Neuron (in vitro differentiated cells): Measurements from ENCODE around the gene PROSER2.

ENCODE experiments used
- H2AFZ ChIP-seq: one replicate; pipeline ENCODE4 v1.6.1; 2013; ENCODE audit warnings: low read depth, mild to moderate bottlenecking, inconsistent platforms, low read length, moderate library complexity
- H3K27me3 ChIP-seq: one replicate; pipeline ENCODE4 v1.6.1; 2013; ENCODE audit warnings: low read length; ENCODE audit not compliant: insufficient read depth
- H3K36me3 ChIP-seq: one replicate; pipeline ENCODE4 v1.6.1; 2013; ENCODE audit warnings: low read length; ENCODE audit not compliant: insufficient read depth
- H3K4me1 ChIP-seq: one replicate; pipeline ENCODE4 v1.6.1; 2013; ENCODE audit warnings: low read length; ENCODE audit not compliant: insufficient read depth
- H3K4me3 ChIP-seq: 2 replicates; pipeline ENCODE4 v1.5.1; 2013; ENCODE audit warnings: mild to moderate bottlenecking, low read length, moderate library complexity
- H3K9me3 ChIP-seq: one replicate; pipeline ENCODE4 v1.6.1; 2013; ENCODE audit warnings: low read length

Gene PROSER2

GRCh38 chr10:11893749-11894278 lies 70.7 kb downstream of the PROSER2 start:
- Histone ChIP-seq H3K27me3 (no peaks in the 10 kb centered on the region), H3K4me1 (no peaks in the 10 kb centered on the region)

GRCh38 chr10:11894381-11895107 lies 71.4 kb downstream of the PROSER2 start:
- no peaks in the 10 kb centered on the region for H3K36me3 ChIP-seq
- H3K4me1 ChIP-seq = no peaks in the 10 kb centered on the region
- H3K9me3 ChIP-seq = no peaks in the 10 kb centered on the region
- no peak overlapping the region for H3K4me3 ChIP-seq
- H3K27me3 ChIP-seq = no peaks in the 10 kb centered on the region
- peak overlapping the region; percentile 3 for H2AFZ ChIP-seq

More at GRCh38 chr10:11893749-11894278, 70.7 kb downstream of the PROSER2 start:
- H3K9me3 ChIP-seq = no peaks in the 10 kb centered on the region
- no peaks in the 10 kb centered on the region for H3K36me3 ChIP-seq
- H3K4me3 ChIP-seq = no peak overlapping the region
- no peak overlapping the region for H2AFZ ChIP-seq

GRCh38 chr10:11895108-11895466 lies 71.9 kb downstream of the PROSER2 start:
- H3K9me3 ChIP-seq = no peaks in the 10 kb centered on the region
- no peaks in the 10 kb centered on the region for H3K4me1 ChIP-seq
- H2AFZ ChIP-seq = no peak overlapping the region
- H3K36me3 ChIP-seq = no peaks in the 10 kb centered on the region
- no peaks in the 10 kb centered on the region for H3K27me3 ChIP-seq
- H3K4me3 ChIP-seq = no peak overlapping the region

- no peaks in the 10 kb centered on the region for H3K4me1 ChIP-seq
- H3K9me3 ChIP-seq = no peaks in the 10 kb centered on the region
- H3K4me3 ChIP-seq = no peak overlapping the region
- no peaks in the 10 kb centered on the region for H3K36me3 ChIP-seq
- H3K27me3 ChIP-seq = no peaks in the 10 kb centered on the region
- H2AFZ ChIP-seq = no peak overlapping the region
Observed at GRCh38 chr10:11895598-11895997, 72.4 kb downstream of the PROSER2 start.

GRCh38 chr10:11896549-11897200 lies 73.5 kb downstream of the PROSER2 start:
- no peak overlapping the region for H3K4me3 ChIP-seq
- no peaks in the 10 kb centered on the region for H3K9me3 ChIP-seq
- no peaks in the 10 kb centered on the region for H3K27me3 ChIP-seq
- no peaks in the 10 kb centered on the region for H3K4me1 ChIP-seq
- no peak overlapping the region for H2AFZ ChIP-seq
- H3K36me3 ChIP-seq = no peaks in the 10 kb centered on the region

DNA sequence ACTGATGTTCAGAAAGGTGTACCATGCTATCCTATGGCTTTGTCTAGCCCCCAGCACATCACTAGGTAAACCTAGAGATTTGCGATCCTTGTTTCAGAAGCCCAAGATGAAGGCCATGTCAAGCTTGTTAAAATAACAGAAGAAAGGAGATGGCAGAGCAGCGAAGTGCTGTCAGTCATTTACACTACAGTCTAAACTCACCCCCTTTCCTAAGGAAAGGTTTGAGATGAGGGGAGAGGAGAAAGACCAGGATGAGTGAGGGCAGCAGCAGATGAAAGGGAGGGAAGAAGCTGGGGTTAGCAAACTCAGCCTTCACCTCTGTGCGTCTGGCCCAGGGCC lies 74.8 kb downstream of the PROSER2 start:
- Histone ChIP-seq H3K4me3 (no peak overlapping the region), H2AFZ (no peak overlapping the region), H3K27me3 (no peaks in the 10 kb centered on the region), H3K36me3 (no peaks in the 10 kb centered on the region), H3K9me3 (no peaks in the 10 kb centered on the region), H3K4me1 (no peaks in the 10 kb centered on the region)

DNA sequence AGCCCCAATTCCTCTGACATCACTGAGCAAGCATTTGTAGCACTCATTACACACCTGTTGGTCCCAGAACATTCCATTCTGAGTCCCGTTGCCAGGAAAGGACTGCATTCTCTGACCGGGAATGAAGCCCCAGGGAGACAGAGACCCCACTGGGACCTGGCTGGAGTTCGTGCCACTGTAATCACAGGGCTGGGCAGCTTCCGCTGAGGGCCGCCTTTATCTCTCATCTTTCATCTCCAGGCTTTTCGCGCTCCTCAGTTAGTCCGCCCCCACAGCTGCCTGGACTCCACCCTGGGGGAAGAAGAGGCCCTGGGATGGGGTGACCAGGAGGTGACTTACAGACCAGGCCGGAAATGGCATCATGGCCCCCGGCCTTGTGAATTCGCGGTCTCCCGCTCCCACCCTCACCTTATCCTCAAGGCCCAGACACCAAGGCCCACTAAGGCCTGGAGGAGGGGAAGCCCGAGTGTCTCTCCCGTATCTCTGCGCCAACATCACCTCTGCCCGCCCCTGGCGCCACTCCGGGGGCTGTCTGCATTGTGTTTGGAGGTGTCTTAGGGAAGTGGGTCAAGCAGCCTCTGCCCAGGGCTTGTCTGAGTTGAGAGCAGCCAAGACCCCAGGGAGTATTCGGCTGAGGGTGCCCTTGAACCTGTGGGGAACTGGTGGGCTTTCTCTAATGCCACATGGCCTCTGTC lies 75.4 kb downstream of the PROSER2 start:
- Histone ChIP-seq H3K4me3 (no peak overlapping the region), H3K9me3 (no peaks in the 10 kb centered on the region), H3K27me3 (no peaks in the 10 kb centered on the region), H2AFZ (no peak overlapping the region), H3K36me3 (no peaks in the 10 kb centered on the region), H3K4me1 (no peaks in the 10 kb centered on the region)

DNA sequence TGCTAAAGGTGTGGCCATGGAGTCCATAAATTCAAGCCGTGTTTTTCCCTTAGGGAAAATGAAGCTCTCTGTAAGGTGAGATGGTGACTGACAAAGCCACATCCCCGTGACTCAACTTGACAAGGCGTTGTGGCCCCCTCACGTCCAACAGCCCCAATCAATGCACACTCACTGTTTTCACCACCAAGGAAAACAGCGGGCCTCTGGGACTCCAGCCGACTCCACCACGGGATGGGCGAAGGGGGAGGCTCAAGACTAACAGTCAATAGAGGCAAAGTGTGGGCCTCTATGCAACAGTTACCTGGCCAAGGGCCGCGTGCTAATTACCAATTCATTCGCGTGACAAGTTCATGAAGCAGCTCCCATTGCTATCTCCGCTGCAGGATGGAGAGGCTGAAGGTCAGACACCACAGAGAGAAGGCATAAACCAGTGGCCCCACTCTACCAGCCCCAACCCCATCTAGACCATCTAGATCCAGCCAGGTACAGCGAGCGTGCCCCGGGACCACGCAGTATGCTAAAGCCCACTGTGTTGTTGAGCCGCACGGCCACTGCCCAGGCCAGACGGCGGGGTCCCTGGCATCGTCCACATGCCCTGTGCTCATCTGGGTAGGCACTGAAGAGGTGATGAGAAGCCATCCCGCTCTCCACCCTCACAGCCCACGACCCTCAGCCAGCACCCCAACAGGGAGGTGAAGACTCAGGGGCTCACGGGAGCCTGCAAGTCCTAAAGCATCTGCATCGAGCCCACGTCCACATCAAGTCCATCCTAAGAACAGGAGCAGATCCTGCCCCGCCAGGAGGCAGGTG lies 76.1 kb downstream of the PROSER2 start:
- Histone ChIP-seq H3K4me1 (no peaks in the 10 kb centered on the region), H3K4me3 (no peak overlapping the region), H3K36me3 (no peaks in the 10 kb centered on the region), H3K27me3 (no peaks in the 10 kb centered on the region), H2AFZ (no peak overlapping the region), H3K9me3 (no peaks in the 10 kb centered on the region)

GRCh38 chr10:11901036-11901301 lies 77.8 kb downstream of the PROSER2 start:
- no peaks in the 10 kb centered on the region for H3K27me3 ChIP-seq

DNA sequence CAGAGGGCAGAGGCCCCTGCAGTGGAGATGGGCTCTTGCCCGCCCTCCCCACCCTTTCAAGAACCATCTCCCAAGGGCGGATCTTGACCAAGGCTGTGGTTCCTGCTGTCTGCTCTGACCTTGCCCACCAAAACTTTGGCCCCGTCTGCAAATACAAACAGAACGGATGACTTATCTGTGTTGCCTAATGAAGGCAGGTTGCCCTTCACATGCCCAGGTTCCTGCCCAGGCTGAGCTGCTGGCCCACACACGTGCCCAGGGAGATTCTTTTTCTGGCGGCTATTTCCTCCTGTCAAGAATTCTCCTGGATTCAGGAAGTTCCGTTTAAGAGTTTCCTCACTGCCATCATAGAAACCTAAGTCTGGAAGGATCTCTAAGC lies 78.3 kb downstream of the PROSER2 start:
- Histone ChIP-seq H3K27me3 (no peaks in the 10 kb centered on the region), H2AFZ (no peak overlapping the region), H3K4me1 (no peaks in the 10 kb centered on the region), H3K9me3 (no peaks in the 10 kb centered on the region), H3K36me3 (no peaks in the 10 kb centered on the region), H3K4me3 (no peak overlapping the region)

More at GRCh38 chr10:11901036-11901301, 77.8 kb downstream of the PROSER2 start:
- no peaks in the 10 kb centered on the region for H3K36me3 ChIP-seq
- no peaks in the 10 kb centered on the region for H3K9me3 ChIP-seq
- no peak overlapping the region for H3K4me3 ChIP-seq
- H2AFZ ChIP-seq = no peak overlapping the region
- no peaks in the 10 kb centered on the region for H3K4me1 ChIP-seq

- Histone ChIP-seq H3K27me3 (no peaks in the 10 kb centered on the region), H3K9me3 (no peaks in the 10 kb centered on the region), H3K36me3 (no peaks in the 10 kb centered on the region), H3K4me1 (no peaks in the 10 kb centered on the region), H3K4me3 (no peak overlapping the region), H2AFZ (no peak overlapping the region)
Observed at GRCh38 chr10:11901833-11902475, 78.8 kb downstream of the PROSER2 start.

- Histone ChIP-seq H2AFZ (no peak overlapping the region), H3K4me3 (no peak overlapping the region)
Observed at GRCh38 chr10:11902646-11903045, 79.5 kb downstream of the PROSER2 start.

More at GRCh38 chr10:11902646-11903045, 79.5 kb downstream of the PROSER2 start:
- Histone ChIP-seq H3K4me1 (no peaks in the 10 kb centered on the region), H3K27me3 (no peaks in the 10 kb centered on the region), H3K9me3 (no peaks in the 10 kb centered on the region), H3K36me3 (no peaks in the 10 kb centered on the region)
